Upper lobe of right lung (tissue), 1 donor: ENCODE data around the gene SLC23A1. TPM values are rescaled to one million over a fixed set of nuclear protein-coding genes. Genes with fewer than 3 reads are reported as not detected.
A peak's percentile ranks its signal among the peaks of the same experiment; 100 is the strongest.
"Not testable (repeated sequence)": the region's sequence is repeated elsewhere in the genome, so short reads cannot be mapped to it uniquely, and the experiment has no call there.

Experiments used
- ATAC-seq: fragments of 200-7000 bp; cut with Tn5 transposase; one replicate; pipeline ENCODE4 v1.9.1; 2020; ENCODE audit warnings: mild to moderate bottlenecking, moderate library complexity
- DNase-seq: peaks from one replicate; pipeline ENCODE4 v3.0.0-alpha.2; 2020
- H3K27ac ChIP-seq: fragments of 200-600 bp; one replicate; pipeline ENCODE4 v1.8.0; 2022
- H3K27me3 ChIP-seq: fragments of 200-600 bp; one replicate; pipeline ENCODE4 v1.8.0; 2022; ENCODE audit warnings: mild to moderate bottlenecking
- H3K36me3 ChIP-seq: fragments of 200-600 bp; one replicate; pipeline ENCODE4 v1.8.0; 2022
- H3K4me1 ChIP-seq: fragments of 200-600 bp; one replicate; pipeline ENCODE4 v1.8.0; 2022
- H3K4me3 ChIP-seq: fragments of 200-600 bp; one replicate; pipeline ENCODE4 v1.8.0; 2022; ENCODE audit warnings: mild to moderate bottlenecking
- H3K9me3 ChIP-seq: fragments of 200-600 bp; one replicate; pipeline ENCODE4 v1.8.0; 2022
- CTCF ChIP-seq: fragments of 200-600 bp; IDR thresholded peaks from one replicate; pipeline ENCODE4 v1.8.0; 2022; ENCODE audit warnings: antibody characterized with exemption
- intact Hi-C: fragments of 100-400 bp; cut with DNase I; formaldehyde crosslinking; loops from one replicate; pipeline ENCODE4 v1.11.0; 2022
- total RNA-seq: library from RNA; stranded (reverse); fragmentation: NEBNext Ultra II Directional; extraction: Animal tissue kit (Norgen Biotek cat#: 25700); gene quantifications from one replicate; pipeline ENCODE4 v1.2.1, GENCODE V29; 2021
- donor health status: DM: no; HTN: yes; CAD: no; lungs with severe emphysema.

SLC23A1 gene
- total RNA-seq, 1 donor from 2014 or later, result not detected

GRCh38 chr5:139390639-139391569 is 7.8 kb upstream of the SLC23A1 start:
- no peak overlapping the region for H3K4me3 ChIP-seq
- ATAC-seq, result no peak
- DNase-seq, result no peak
- peaks cover 19% of the 10 kb centered on the region for H3K27me3 ChIP-seq
- H3K36me3 ChIP-seq, result no peaks in the 10 kb centered on the region
- peaks cover 29% of the 10 kb centered on the region for H3K4me1 ChIP-seq
- no peak overlapping the region for H3K27ac ChIP-seq
- intact Hi-C loops, result no loop called here
- no peak for TF ChIP-seq CTCF
- no peaks in the 10 kb centered on the region for H3K9me3 ChIP-seq

- intact Hi-C loops, result no loop called here
- no peak for TF ChIP-seq CTCF
- Histone ChIP-seq H3K4me1 (peaks cover 29% of the 10 kb centered on the region), H3K27me3 (peaks cover 17% of the 10 kb centered on the region), H3K4me3 (no peak within 1 kb of the TSS), H3K36me3 (no peaks in the 10 kb centered on the region), H3K27ac (no peak within 1 kb of the TSS), H3K9me3 (no peaks in the 10 kb centered on the region)
- DNase-seq (no peak), ATAC-seq (peak; percentile 7)
Measured at GRCh38 chr5:139389701-139390638, 6.9 kb upstream of the SLC23A1 start, which contains the start of gene MZB1. Gene MZB1, minus strand, starts transcription at chr5:139389913. Its CDS starts 57 bp downstream, at chr5:139389856.

- no peak overlapping the region for H3K4me3 ChIP-seq
- ATAC-seq (peak; percentile 3), DNase-seq (peak; percentile 63)
- no peaks in the 10 kb centered on the region for H3K36me3 ChIP-seq
- no peak for TF ChIP-seq CTCF
- intact Hi-C loops, result no loop called here
- H3K27ac ChIP-seq, result no peak overlapping the region
- peaks cover under 1% of the 10 kb centered on the region for H3K27me3 ChIP-seq
- H3K9me3 ChIP-seq, result no peaks in the 10 kb centered on the region
- H3K4me1 ChIP-seq, result peaks cover 16% of the 10 kb centered on the region
Measured at GRCh38 chr5:139388198-139388821, 5.2 kb upstream of the SLC23A1 start.

- DNase-seq, result peak; percentile 59
- no peak overlapping the region for H3K27ac ChIP-seq
- no peak for ATAC-seq
- TF ChIP-seq CTCF, result no peak
- H3K36me3 ChIP-seq, result no peaks in the 10 kb centered on the region
- no peak overlapping the region for H3K4me3 ChIP-seq
- H3K27me3 ChIP-seq, result no peaks in the 10 kb centered on the region
- intact Hi-C loops, result no loop called here
- H3K4me1 ChIP-seq, result peaks cover 10% of the 10 kb centered on the region
- no peaks in the 10 kb centered on the region for H3K9me3 ChIP-seq
Measured at GRCh38 chr5:139387611-139388197, 4.6 kb upstream of the SLC23A1 start.

GRCh38 chr5:139386956-139387355 is 3.9 kb upstream of the SLC23A1 start:
- H3K9me3 ChIP-seq, intact Hi-C loops, H3K4me3 ChIP-seq, ATAC-seq, H3K27ac ChIP-seq, H3K27me3 ChIP-seq, H3K36me3 ChIP-seq: not testable (repeated sequence)
- peaks cover 10% of the 10 kb centered on the region for H3K4me1 ChIP-seq
- peak; percentile 44 for DNase-seq
